Fibroblast of mammary gland (primary cell): ENCODE results near the gene C1orf159.
"Not testable (repeated sequence)": the region's sequence is repeated elsewhere in the genome, so short reads cannot be mapped to it uniquely, and the experiment has no call there.

Experiments
- DNase-seq: peaks from one replicate; pipeline ENCODE4 v3.0.0-alpha.2; 2010; ENCODE audit warnings: low read depth
- H3K4me3 ChIP-seq: 2 replicates; pipeline ENCODE4 v1.5.1; 2011; ENCODE audit warnings: low read depth, mild to moderate bottlenecking, low read length, moderate library complexity; ENCODE audit not compliant: control insufficient read depth
- CTCF ChIP-seq: conservative IDR thresholded peaks from 2 replicates; pipeline ENCODE4 v1.5.1; 2011; ENCODE audit warnings: low read depth, low read length, inconsistent platforms; ENCODE audit not compliant: control insufficient read depth, insufficient read depth

C1orf159 gene

DNA sequence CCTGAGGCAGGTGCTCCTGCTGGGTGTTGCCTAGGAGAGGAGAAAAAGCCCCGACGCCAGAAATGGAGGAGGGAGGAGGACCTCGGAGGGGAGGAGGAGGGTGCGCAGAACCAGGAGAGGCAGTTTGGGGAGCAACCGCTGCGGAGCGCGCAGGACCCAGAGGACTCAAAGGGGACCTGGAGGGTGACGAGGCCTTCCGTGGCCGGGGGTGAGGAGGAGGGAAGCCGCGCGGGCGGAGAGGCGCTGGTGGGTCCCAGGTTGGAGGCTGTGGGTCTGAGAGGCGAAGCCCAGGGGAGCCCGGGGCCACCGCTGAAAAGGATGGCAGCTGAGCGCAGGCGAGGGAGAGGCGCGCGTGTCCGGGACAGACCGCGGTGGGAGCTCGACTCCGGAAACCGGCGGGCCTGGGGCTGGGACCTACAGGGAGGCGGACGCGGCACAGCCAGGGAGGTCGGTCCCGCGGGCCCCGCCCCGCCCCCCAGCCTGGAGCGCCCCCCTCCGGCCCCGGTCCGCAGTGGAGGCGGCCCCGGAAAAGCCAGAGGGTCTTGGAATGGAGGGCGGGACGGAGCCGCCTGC, 56.9 kb downstream of the C1orf159 start:
- peak overlapping the region; percentile 16 for H3K4me3 ChIP-seq
- TF ChIP-seq CTCF, result no peak
- no peak for DNase-seq

DNA sequence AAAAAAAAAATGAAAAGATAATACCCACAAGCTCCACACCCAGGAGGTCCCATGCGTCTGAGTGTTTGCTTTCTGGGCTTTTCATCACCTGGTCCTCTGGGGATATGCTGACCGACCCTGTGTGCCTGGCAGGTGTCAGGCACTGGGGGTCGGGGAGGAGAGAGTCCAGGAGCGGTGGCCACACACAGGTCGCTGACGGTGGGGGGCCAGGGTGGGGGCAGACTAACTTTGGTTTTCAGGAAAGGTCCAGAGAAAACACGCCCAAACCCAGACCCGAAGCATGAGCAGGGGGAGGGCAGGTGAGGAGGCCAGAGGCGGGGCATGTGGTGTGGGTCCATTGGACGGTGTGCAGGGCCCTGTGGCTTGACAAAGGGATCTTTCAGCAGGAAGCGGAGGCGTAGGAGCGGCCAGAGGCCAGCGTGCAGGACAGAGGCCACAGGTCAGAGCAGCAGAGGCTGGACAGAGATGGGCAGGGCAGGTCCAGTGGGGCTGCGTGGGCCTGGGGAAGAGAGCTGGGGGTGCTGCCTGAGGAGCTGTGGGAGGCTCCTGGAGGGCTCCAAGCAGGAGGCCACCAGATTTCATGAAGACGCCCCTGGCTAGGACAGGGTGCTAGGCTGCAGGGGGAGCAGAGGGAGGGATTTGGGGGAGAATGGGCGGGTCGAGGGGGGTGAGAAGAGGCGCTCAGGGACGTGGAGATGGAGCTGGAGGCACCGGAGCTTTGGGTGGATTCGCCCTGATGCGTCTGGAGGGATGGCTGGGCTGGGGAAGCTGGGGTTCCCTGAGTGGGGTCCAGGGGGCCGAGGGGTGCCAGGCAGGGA, 57.6 kb downstream of the C1orf159 start:
- DNase-seq, result no peak
- no peak for TF ChIP-seq CTCF
- H3K4me3 ChIP-seq, result no peak overlapping the region

- not testable (repeated sequence) for H3K4me3 ChIP-seq, DNase-seq
Measured at GRCh38 chr1:1057769-1058087, 58.2 kb downstream of the C1orf159 start.

GRCh38 chr1:1055841-1056736, 59.8 kb downstream of the C1orf159 start:
- TF ChIP-seq CTCF, result no peak
- H3K4me3 ChIP-seq, result no peak overlapping the region
- DNase-seq, result no peak

GRCh38 chr1:1054971-1055370, 60.9 kb downstream of the C1orf159 start:
- no peak for TF ChIP-seq CTCF
- H3K4me3 ChIP-seq, result no peak overlapping the region

DNA sequence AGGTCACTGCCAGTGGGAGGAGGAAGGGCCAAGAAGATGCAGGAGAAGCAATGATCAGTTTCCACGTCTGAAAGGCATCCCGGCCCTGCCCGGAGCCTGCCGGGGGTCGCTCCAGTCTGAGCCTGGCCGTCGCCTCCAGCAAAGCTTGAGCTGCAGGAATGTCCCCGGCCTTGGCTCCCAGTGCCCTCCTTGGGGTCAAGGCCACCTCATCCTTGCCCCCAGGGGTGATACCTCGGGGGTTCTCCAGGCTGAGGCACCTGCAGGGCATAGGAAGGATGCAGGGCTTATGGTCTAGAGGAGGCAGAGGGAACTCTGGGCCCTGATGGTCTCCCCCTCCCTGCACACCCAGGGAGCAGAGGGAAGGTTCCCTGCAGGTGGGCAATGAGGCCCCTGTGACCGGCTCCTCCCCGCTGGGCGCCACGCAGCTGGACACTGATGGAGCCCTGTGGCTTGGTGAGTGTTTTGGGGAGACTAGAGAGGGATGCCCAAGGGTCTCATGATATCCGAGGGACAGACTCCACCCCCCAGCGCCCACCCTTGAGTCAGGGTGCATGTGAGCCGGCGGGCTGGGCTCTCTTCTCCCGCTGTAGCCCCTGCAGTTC, 61.7 kb downstream of the C1orf159 start:
- no peak overlapping the region for H3K4me3 ChIP-seq
- no peak for DNase-seq
- TF ChIP-seq CTCF, result no peak

More at GRCh38 chr1:1054971-1055370, 60.9 kb downstream of the C1orf159 start:
- DNase-seq, result no peak

GRCh38 chr1:1053682-1054081, 62.2 kb downstream of the C1orf159 start:
- no peak for DNase-seq

More at GRCh38 chr1:1053682-1054081, 62.2 kb downstream of the C1orf159 start:
- no peak overlapping the region for H3K4me3 ChIP-seq
- no peak for TF ChIP-seq CTCF
